ENCODE results near the gene WAPL. TPM values are rescaled to one million over a fixed set of nuclear protein-coding genes. Genes with fewer than 3 reads are reported as not detected.

WAPL gene
- total and polyA plus RNA-seq, 2 of the 13 experiments (the other 11 are each of a cell fraction or from before 2014, with no cell fraction given): 13.2 to 43.5 TPM

- TF ChIP-seq ARID5B (CRISPR knock-in tag; IDR thresholded peaks at IDR 0.05): peak; percentile 69
- no peak for TF ChIP-seq TP53 (CRISPR knock-in tag; conservative IDR thresholded peaks at IDR 0.05)
- TF ChIP-seq ZNF775 (CRISPR knock-in tag; IDR thresholded peaks at IDR 0.05; ENCODE audit: borderline replicate concordance): no peak
- TF ChIP-seq CHD2 (IDR thresholded peaks at IDR 0.05; ENCODE audit: low read depth, low read length): no peak
- TF ChIP-seq POLR2AphosphoS2 (IDR thresholded peaks at IDR 0.05; ENCODE audit: low read depth, low read length): no peak
- no peak for TF ChIP-seq MAZ (IDR thresholded peaks at IDR 0.05; ENCODE audit: borderline replicate concordance, low read depth, low read length)
- TF ChIP-seq MAZ (CRISPR knock-in tag; IDR thresholded peaks at IDR 0.05; ENCODE audit: low read depth): no peak
- no peak for TF ChIP-seq SOX6 (IDR thresholded peaks at IDR 0.05)
- peak; percentile 38; the same call in 1 of the 2 replicates for TF ChIP-seq SOX6 (CRISPR knock-in tag; IDR thresholded peaks at IDR 0.05)
- no peak for TF ChIP-seq TFAP4 (IDR thresholded peaks at IDR 0.05; ENCODE audit: borderline replicate concordance, low read depth)
- TF ChIP-seq NCOA2 (CRISPR knock-in tag; IDR thresholded peaks at IDR 0.05): peak; percentile 21; the same call in 1 of the 2 replicates
- TF ChIP-seq TEAD3 (CRISPR knock-in tag; optimal IDR thresholded peaks at IDR 0.05; ENCODE audit: borderline replicate concordance): peak; percentile 49
- no peak for TF ChIP-seq ZMYM3 (CRISPR knock-in tag; IDR thresholded peaks at IDR 0.05)
- no peak for TF ChIP-seq BCL6 (CRISPR knock-in tag; IDR thresholded peaks at IDR 0.05)
- no peak for TF ChIP-seq ATF7-NPFF (CRISPR knock-in tag; IDR thresholded peaks at IDR 0.05; ENCODE audit: low read depth)
- no peak for TF ChIP-seq ZFX (CRISPR knock-in tag; IDR thresholded peaks at IDR 0.05; ENCODE audit: low read depth)
- no peak for TF ChIP-seq NR2F2 (IDR thresholded peaks at IDR 0.05; ENCODE audit: borderline replicate concordance, low read depth)
- peak; percentile 39; the same call in 1 of the 2 replicates for TF ChIP-seq ELF3 (CRISPR knock-in tag; IDR thresholded peaks at IDR 0.05)
- TF ChIP-seq ZKSCAN1 (IDR thresholded peaks at IDR 0.05; ENCODE audit: low read length): no peak
- peak; percentile 46; the same call in 1 of the 2 replicates for TF ChIP-seq HNF4G (IDR thresholded peaks at IDR 0.05; ENCODE audit: borderline replicate concordance, low read depth, low read length)
- no peak for TF ChIP-seq HNF4G (CRISPR knock-in tag; IDR thresholded peaks at IDR 0.05; ENCODE audit: borderline replicate concordance, low read depth)
- TF ChIP-seq ZNF556 (CRISPR knock-in tag; IDR thresholded peaks at IDR 0.05; ENCODE audit: borderline replicate concordance): no peak
- TF ChIP-seq HOXD1 (CRISPR knock-in tag; IDR thresholded peaks at IDR 0.05): no peak
- TF ChIP-seq SOX13 (IDR thresholded peaks at IDR 0.05): no peak
- peak in 1 of 2 experiments; percentile 27; a peak in 1 of 4 replicates for TF ChIP-seq SOX13 (CRISPR knock-in tag; conservative IDR thresholded peaks at IDR 0.05 in 1 of 2, IDR thresholded peaks at IDR 0.05 in 1 of 2)
- no peak for TF ChIP-seq ZNF670 (CRISPR knock-in tag; IDR thresholded peaks at IDR 0.05; ENCODE audit: borderline replicate concordance)
- TF ChIP-seq ZMYM4 (CRISPR knock-in tag; IDR thresholded peaks at IDR 0.05): no peak
- TF ChIP-seq FOXK1 (CRISPR knock-in tag; IDR thresholded peaks at IDR 0.05; ENCODE audit: borderline replicate concordance, low read depth): peak; percentile 21; the same call in 1 of the 2 replicates
Observed at GRCh38 chr10:86439544-86439943, 82.0 kb downstream of the WAPL start (continued).
